ENCODE results near the gene BCAP31. TPM values are rescaled to one million over a fixed set of nuclear protein-coding genes. Genes with fewer than 3 reads are reported as not detected.

The BCAP31 gene
- total and polyA plus RNA-seq, 2 of the 13 experiments (the other 11 are each of a cell fraction or from before 2014, with no cell fraction given): 139 to 178 TPM

- Histone ChIP-seq H3K4me2 (ENCODE audit: low read depth, low read length) (no peak overlapping the region), H3K27me3 (ENCODE audit: control insufficient read depth in 1 of 2, insufficient read depth in 2 of 2, low read length in 2 of 2) (no peaks in the 10 kb centered on the region), H3K9ac (ENCODE audit: insufficient read depth, low read depth, low read length) (no peak overlapping the region), H3K36me3 (replicated peaks in 1 of 2; ENCODE audit: control insufficient read depth in 1 of 2, insufficient read depth in 2 of 2, low read length in 2 of 2) (0 out of 5 replicates have a peak, but pooled peaks cover 0 to 3% of the 10 kb centered on the region in 2 experiments), H3K9me3 (ENCODE audit: low read length) (no peaks in the 10 kb centered on the region), H3K27ac (ENCODE audit: extremely low read length, insufficient read depth, low read length) (no peak overlapping the region), H3K79me2 (ENCODE audit: insufficient read depth, low read length) (no peaks in the 10 kb centered on the region), H3K4me3 (replicated peaks in 1 of 3; ENCODE audit: insufficient read depth in 1 of 3, low read depth in 2 of 3, low read length in 3 of 3) (no peak overlapping the region), H3K4me1 (ENCODE audit: insufficient read depth, low read length) (no peaks in the 10 kb centered on the region), H2AFZ (ENCODE audit: low read length) (no peak overlapping the region), H4K20me1 (ENCODE audit: insufficient read depth, low read length) (no peaks in the 10 kb centered on the region)
- CTCF ChIA-PET (ENCODE audit: low intra/inter-chr PET ratio, low total read pairs): no interaction called here
- intact Hi-C loops (cut with micrococcal nuclease; ENCODE audit: unreplicated experiment) (no loop called here), in situ Hi-C loops (cut with HindIII; ENCODE audit: extremely low pct_ligation_motif_present, low pct_unique_long_range_greater_than_20kb) (no loop called here)
- ATAC-seq (no peak), FAIRE-seq (no peak), DNase-seq (ENCODE audit: low spot score) (no peak)
- 100% methylated on average over 2 of the region's 16 CpGs for WGBS (ENCODE audit: low lambda C conversion rate)
- BruUV-seq (replicated peaks): no TSS peak
- POLR2A ChIA-PET: no interaction called here
- TF ChIP-seq ZNF432 (CRISPR knock-in tag; IDR thresholded peaks at IDR 0.05; ENCODE audit: borderline replicate concordance) (no peak), ZNF850 (CRISPR knock-in tag; conservative IDR thresholded peaks at IDR 0.05) (no peak), ZNF564 (CRISPR knock-in tag; IDR thresholded peaks at IDR 0.05) (no peak), TARDBP (CRISPR knock-in tag; IDR thresholded peaks at IDR 0.05) (no peak), POGK (CRISPR knock-in tag; conservative IDR thresholded peaks at IDR 0.05) (no peak), CEBPB (IDR thresholded peaks at IDR 0.05; ENCODE audit: borderline replicate concordance, low read depth, low read length) (no peak), ZNF142 (CRISPR knock-in tag; IDR thresholded peaks at IDR 0.05) (no peak), ZBTB10 (CRISPR knock-in tag; IDR thresholded peaks at IDR 0.05; ENCODE audit: borderline replicate concordance) (no peak), HNF1B (CRISPR knock-in tag; IDR thresholded peaks at IDR 0.05) (no peak), SIX1 (CRISPR knock-in tag; IDR thresholded peaks at IDR 0.05; ENCODE audit: borderline replicate concordance) (no peak), MAFK (conservative IDR thresholded peaks at IDR 0.05 in 1 of 2, IDR thresholded peaks at IDR 0.05 in 1 of 2; ENCODE audit: low read length in 2 of 2) (no peak), CAMTA2 (CRISPR knock-in tag; IDR thresholded peaks at IDR 0.05; ENCODE audit: borderline replicate concordance) (no peak)
Observed at GRCh38 chrX:153740631-153741222, 16.5 kb upstream of the BCAP31 start.

All from HepG2 (cell line).